Head of caudate nucleus (tissue), 42 donors: Measurements from ENCODE around the gene CLSTN3.
A peak's percentile ranks its signal among the peaks of the same experiment; 100 is the strongest.

Experiments used
- DNase-seq, 42 donors: peaks; one replicate each; pipeline versions ENCODE4 v3.0.0 to v3.0.0-alpha.2; 2020 to 2021; ENCODE audit warnings: mixed read lengths in 7 of 42
- intact Hi-C: fragments of 100-400 bp; cut with DNase I; formaldehyde crosslinking; loops from one replicate; pipeline ENCODE4 v1.15.0; 2022

Gene CLSTN3

DNA sequence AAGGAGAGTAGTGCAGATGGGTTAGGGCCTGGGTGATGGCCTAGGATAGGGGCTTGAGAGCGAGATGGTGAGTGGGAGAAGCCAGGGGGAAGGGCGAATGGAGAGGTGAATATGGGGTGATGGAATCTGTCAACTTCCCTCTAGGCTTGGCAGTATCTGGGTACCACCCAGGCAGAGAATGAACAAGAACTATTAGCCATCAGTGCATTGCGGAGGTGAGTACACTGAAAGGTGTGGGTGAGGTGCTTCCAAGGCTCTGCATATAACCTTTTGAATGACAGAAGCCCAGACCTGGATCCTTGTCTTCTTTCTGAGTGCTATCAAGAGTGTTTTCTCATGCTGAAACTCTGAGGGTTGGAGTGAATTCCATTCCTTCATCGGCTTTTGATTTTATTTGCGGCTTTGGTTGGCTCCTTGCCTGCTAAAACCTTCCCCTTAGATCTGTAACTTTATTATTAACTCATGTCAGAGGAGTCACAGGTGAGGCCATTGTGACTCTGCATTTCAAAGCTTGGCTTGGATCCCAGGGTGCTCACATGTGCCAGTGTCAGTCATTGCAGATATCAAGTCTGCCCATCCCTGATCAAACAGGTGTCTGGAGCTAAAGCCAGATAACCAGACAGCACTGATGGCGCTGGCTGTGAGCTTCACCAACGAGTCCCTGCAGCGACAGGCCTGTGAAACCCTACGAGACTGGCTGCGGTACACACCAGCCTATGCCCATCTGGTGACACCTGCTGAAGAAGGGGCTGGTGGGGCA lies 77.9 kb downstream of the CLSTN3 start:
- peak in 18 of 42 donors; percentile 19 to 74 (median 33) for DNase-seq
- intact Hi-C loops: no loop called here
